Ishikawa (cell line): ENCODE data around the gene C7.

Source experiments
- CREB1 ChIP-seq: IDR thresholded peaks from 2 replicates; pipeline ENCODE4 v1.6.1; 2012; ENCODE audit warnings: low read depth
- TEAD4 ChIP-seq: IDR thresholded peaks from 2 replicates; pipeline ENCODE4 v1.6.1; 2012

DNA sequence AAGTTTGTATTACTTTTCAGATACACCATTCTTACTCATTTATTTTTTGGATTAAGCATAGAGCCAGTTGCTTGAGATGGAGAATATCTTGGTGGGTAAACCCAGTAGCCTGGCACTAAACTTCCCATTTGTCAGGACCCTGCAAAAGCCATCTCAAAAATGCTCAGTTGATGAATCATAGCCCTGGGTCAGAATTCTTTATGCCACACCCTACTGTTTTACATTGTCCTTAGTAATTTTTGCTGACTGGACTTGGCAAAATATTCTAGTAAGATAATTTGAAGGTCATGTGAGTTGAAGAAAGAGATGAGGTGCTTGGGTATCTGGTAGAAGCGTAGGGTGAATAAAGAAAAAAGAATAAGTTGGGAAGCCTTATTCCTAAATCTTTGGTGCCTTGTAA is 50.7 kb downstream of the C7 start:
- TF ChIP-seq CREB1 (no peak), TEAD4 (no peak)
